Stimulated activated naive CD8-positive, alpha-beta T cell treated with anti-CD3 and anti-CD28 coated beads, Interleukin-15, Interleukin-2, amounts not matched to agents 100 U/mL and 50 U/mL, for 24 hours (primary cell): ENCODE results near the gene EVI5L.

Experiments
- ATAC-seq: fragments of 150-1000 bp; cut with Tn5 transposase; one replicate; pipeline ENCODE4 v1.10.0; 2021
- DNase-seq: peaks from one replicate; pipeline ENCODE4 v3.0.0; 2021

EVI5L gene

DNA sequence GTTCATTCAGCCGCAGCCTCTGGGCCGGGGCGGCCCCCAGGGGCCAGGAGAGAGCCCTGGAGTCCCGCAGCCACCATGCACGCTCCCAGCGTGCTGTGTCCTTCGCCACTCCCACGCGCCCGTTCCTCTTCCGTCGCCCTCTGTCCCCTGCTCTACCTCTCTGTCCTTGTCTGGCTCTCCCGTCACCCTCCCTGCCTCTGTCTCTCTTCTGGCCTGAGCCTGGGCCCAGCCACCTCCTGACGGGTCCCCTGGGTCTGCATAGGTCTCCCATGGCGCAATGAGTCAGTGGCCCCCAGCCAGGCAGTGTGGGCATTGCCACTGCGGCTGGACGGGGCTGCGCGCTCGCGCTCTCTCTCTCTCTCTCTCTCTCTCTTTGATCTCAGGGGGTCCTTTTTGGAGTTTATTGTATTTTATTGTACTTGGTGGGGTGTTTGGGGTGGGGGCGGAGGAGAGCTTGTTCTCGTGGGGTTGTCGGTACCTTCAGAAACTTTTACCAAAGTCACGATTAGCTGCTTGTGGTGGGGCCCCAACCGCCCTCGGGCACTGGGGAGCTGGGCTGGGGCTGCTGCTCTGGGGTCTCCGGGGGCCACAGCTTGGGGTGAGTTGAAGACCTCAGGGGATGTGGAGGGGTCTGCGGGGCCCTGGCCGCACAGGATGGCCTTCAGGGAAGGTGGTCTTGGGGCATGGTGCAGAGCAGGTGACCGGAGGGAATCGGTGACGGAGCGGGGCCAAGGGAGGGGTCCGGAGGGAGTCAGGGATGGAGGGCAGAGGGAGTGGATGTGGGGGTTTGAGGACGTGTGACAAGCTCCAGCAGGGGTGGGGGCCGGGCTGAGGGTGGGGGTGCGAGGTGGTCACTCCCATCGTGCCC is 82.9 kb downstream of the EVI5L start:
- no peak for DNase-seq
- ATAC-seq, result no peak

DNA sequence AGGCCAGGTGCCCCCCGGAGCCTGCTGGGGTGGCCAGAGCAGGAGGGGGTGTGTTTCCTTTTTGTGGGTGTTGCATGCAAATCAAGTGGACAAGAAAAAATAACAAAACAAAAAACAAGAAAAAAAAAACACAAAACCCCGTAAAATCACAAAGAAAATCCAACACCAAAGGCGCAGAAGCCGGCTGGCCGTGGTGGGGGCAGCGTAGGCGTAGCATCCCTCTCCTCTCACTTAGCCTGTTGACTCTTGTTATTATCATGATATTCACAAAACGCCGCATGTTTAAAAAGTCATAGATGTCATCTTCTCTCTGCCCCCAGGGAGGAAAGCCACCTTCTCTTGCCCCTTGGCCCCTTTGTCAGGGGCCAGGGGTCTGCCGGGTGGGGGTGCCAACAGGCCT is 83.6 kb downstream of the EVI5L start:
- ATAC-seq, result no peak
- no peak for DNase-seq

DNA sequence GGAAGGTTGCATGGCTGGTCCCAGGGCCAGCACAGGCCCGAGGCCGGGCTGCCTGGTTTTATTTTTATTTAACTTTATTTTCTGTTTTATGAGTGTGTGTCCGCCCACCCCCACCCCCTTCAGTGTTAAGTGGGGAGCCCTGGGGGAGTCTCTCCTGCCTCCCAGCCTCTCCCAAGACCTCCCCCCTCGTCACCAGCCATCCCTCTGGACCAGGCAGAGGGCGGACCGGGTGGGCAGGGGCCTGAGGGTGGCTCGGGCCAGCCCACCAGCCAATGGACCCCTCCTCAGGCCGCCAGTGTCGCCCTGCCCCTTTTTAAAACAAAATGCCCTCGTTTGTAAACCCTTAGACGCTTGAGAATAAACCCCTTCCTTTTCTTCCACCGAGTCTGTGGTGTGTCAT is 84.1 kb downstream of the EVI5L start:
- ATAC-seq, result no peak
- DNase-seq, result no peak
